HG02943 (cell line): ENCODE data around the gene KRTCAP2.
"Not testable (repeated sequence)": the region's sequence is repeated elsewhere in the genome, so short reads cannot be mapped to it uniquely, and the experiment has no call there.

Source experiments
- ATAC-seq: cut with Tn5 transposase; IDR thresholded peaks from one replicate; pipeline ENCODE4 v1.9.1; 2021; ENCODE audit warnings: mild to moderate bottlenecking, low read depth, moderate library complexity; ENCODE audit not compliant: unreplicated experiment

The KRTCAP2 gene

DNA sequence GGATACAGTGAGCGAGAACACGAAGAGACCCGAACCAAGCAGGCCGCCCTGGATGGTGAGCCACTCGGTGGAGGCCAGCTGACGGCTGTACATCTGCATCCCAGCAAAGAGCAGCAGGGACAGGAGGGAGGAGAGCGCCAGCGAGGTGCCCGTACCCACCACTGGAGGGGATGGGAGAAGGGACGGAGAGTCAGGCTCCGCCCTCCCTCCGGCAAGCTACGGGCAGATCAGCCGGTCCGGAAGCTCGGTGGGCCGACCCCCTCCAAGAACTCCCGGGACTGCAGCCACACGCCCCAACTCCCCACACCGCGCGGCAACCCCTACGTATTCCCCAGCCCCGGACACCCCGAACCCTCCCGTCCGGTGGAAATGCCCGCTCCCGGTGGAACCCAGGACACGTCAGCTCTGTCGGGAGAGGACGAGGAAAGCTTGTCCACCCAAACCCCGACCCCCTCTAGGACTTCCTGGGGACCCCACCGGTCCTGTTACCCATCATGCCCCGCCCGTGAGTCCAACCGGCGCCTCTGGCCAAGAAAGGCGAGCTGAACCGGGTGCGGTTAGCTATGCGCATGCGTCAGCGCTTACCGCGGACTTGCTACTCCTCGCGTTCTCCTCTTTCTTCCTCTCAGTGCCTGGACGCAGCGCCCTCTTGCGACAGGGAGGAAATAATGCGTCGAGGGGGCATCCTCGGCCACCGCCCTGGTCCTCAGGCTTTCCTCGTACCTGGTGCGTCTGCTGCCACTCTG lies at the start of gene KRTCAP2:
TSS of gene KRTCAP2 (minus strand) at position 573 of the 746 bp plus-strand sequence. CDS start at position 493, 80 bp downstream.
- peak; percentile 78 for ATAC-seq

DNA sequence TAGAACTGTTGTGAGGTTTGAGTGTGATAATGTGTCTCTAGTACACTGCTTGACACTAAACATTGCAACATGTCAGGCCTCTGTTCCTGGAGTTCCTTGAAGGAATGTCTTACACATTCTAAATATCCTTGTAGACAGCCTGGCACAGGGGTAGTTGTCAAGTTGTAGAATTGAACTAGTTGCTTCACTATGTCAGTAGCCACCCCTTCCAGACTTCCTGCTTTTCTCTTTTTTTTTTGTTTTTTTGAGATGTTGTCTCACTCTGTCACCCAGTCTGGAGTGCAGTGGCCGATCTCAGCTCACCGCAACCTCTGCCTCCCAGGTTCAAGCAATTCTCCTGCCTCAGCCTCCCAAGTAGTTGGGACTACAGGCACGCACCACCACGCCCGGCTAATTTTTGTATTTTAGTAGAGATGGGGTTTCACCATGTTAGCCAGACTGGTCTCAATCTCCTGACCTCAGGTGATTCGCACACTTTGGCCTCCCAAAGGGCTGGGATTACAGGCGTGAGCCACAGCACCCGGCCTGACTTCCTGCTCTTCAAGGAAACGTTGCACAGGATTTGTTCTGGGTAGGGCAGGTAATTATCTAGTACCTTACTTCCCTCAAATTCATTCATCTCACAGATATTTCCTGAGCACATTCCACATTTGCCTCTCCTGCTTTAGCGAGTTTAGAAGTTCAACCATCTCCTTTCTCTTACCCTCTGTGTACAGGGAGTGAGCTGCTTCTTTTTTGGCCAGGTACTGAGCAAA lies 47.3 kb upstream of the KRTCAP2 start:
- not testable (repeated sequence) for ATAC-seq

DNA sequence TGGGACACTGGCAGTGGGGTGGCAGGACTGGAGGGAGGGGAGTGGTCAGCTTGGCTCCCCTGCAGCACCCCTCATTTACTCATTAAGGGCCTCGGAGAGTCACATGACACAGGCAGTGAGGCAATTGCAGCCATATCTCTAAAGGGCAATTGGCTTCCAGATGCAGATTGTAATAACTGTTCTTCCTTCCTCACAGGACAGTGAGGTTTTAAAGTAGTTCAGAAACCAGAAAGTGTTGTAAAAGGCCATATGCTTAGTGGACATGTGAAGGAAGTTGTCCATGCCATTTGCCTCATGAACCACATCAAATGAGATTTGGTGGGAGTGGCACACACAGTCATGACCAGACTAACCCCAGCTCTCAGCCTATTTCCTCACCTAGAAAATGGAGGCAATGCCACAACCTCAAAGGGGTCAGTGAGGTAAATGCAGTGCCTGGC lies 46.5 kb upstream of the KRTCAP2 start:
- ATAC-seq: no peak

DNA sequence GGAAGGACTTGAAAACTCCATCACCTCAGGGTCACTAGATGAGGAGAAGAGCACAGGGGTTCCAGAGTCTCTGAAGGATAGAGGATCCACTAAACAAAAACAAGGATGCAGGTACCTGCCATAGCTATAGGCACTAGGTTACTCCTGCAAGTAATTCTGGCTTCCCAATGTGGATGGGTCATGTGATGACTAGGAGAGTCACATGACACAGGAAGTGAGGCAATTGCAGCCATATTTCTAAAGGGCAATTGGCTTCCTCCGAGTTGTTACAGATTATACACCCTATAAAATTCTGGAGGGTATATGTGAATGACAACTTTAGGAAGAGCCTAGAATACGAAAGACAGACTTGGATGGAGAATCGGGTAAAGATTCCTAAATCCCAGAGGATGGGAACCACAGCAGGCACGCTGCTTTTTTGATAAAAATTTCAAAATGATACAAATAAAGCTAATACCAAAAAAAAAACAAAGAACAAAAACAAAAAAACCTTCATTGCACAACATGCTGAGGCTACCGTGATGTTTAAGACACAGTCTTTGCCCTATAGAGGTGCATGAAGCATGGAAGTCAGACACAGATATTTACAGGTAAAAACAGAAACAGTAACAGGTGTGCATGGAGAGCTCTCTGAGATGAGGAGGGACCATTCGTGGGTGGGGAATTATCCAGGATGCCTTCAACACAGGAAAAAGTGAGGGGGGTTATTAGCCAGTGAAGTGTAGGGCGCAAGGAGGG lies 45.9 kb upstream of the KRTCAP2 start:
- no peak for ATAC-seq

DNA sequence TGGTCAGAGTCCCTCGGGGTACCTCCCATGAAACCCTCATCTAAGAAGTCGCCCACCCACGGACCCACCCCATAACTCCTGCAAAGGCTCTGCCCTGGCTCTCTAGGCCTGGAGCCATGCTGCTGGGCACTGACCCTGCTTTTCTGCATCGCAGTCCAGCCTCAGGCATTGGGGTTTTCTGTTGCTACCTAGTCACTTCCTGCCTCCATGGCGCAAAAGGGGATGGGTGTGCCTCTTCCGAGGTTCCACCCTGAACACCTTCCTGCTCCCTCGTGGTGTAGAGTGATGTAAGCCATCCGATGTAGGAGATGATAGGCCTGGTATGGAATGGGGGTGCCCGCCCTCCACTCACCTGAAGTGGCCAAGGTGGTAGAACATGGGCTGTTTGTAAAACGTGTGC lies 41.6 kb upstream of the KRTCAP2 start:
- ATAC-seq: not testable (repeated sequence)

DNA sequence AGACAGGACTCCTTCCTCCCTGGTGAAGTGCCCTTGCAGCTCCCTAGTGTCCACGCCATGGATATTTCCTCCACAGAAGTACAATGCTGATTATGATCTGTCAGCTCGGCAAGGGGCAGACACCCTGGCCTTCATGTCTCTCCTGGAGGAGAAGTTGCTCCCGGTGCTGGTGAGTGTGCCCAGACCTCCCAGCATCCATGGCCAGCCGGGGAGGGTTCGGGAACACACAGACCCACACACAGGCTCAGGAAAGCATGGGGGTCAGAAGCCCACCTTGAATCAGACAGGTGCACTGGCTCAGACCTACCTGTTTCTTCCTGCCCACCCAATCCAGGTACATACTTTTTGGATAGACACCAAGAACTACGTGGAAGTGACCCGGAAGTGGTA lies 38.9 kb upstream of the KRTCAP2 start:
- ATAC-seq: not testable (repeated sequence)

GRCh38 chr1:155211381-155212050 lies 38.4 kb upstream of the KRTCAP2 start:
- ATAC-seq: not testable (repeated sequence)

DNA sequence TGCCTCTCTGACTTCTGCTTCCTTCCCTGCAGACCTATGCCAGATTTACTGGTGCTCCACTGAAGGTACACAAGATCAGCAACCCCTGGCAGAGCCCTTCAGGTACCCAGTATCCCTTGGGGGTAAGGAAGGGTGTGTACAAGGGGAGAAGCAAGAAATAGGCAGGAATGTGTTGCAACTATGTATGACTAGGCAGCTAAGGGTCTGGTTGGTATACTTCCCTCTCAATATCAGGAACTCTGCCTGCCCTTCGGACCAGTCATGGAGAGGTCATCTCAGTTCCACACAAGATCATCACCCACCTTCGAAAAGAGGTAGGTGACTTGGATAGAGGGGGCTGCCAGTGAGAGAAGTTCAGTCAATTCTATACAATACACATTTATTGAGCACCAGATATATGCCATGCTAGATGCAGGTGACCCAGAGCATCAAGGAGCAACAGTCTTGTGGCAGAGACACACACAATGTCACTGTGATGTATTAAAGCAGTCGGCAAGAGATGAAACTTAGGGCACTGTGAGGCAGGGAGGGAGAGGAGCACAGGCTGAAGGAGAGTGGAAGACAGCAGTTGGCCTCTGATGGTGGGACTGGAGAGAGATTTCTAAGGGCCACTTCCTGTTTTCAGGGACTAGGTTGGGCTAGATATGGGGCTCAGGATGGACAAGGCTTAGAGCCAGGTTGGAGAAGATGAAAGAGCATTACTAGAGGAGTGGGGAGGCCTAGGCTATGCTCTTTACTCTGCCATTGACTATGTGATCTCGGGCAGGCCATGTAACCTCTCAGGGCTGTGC lies 37.4 kb upstream of the KRTCAP2 start:
- no peak for ATAC-seq

- ATAC-seq: no peak
Measured at GRCh38 chr1:155209312-155209721, 36.2 kb upstream of the KRTCAP2 start.

- ATAC-seq: no peak
Measured at GRCh38 chr1:155208541-155209311, 35.6 kb upstream of the KRTCAP2 start, which contains the start of gene MTX1. MTX1 (plus strand) TSS chr1:155208695; CDS start chr1:155208805, 110 bp downstream.

DNA sequence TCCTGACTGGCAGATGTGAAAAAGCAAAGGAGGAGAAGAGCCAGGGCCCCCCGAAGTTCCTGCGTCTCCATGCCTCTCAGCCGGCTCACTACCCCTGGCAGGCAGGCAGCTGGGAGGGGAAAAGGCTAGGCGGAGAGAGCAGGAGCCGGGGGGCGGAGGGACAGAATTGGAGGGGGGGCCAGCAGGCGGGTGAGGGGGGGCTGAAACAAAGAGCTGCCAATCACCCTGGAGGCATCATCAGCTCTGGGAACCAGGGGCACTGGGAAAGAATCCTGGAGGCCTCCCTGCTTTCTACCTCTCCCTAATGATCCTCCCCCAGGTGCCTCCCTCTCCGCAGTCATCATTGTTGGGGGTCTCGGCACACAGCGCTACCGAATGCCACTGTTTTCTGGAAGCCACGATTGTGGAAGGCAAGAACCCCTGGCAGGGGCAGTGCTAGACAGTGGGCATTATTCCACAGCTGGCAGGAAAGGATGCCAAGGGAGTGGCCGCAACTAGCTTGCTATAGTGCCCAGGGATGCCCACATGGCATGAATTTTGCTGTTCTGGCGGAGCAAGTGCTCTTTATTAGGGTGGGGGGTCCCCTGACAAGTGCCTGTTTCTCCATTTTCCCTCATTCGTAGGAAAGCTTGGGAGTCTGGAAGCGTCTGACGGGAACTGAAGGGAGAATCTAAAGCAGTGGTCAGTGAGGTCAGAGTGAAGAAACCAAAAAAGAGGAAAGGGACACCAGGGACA lies 34.9 kb upstream of the KRTCAP2 start, which contains the start of gene THBS3:
TSS of gene THBS3 (minus strand) at position 92 of the 735 bp plus-strand sequence. CDS start at position 71, 21 bp downstream.
- ATAC-seq: no peak

DNA sequence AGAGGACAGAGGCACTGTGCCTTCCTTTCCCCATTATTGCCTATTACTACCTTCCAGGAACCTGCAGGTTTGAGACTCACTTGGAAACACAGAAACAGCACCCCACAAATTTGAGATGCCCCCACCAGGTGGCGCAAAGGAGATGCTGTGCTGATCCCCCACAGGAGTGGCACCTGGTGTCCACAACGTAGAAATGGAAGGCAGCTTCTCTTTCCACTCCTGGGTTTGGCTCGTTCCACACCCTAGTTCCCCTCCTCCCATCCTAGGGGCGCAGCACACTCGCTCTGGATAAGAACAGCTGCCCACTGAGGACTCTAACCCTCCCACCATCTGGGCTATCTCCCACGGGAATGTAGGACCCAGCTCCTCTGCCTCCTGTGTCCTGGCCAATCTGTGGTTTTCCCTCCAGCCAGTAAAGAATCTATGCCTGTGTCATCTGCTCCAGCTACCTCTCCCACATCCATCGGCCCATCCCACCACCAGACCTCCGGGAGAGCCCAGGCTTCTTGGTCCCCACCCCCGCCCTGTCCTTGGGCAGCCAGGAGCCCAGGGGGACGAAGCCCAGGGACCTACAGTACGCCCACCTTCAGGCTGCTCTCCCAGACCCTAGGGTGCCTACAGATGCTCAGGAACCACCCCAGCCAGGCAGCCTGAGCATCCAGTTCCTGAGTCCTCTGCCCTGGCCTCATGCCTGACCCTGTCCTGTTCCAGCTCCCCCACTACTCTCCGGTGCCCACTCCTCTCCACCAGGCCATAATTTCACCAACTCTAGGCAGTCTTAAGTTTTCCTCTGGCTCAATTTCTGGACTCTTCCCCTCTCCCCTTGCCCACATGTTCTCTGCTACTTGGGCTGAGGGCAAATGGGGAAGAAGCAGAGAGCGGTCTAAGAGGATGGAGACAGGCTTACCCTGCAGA lies 34.0 kb upstream of the KRTCAP2 start:
- ATAC-seq: no peak

DNA sequence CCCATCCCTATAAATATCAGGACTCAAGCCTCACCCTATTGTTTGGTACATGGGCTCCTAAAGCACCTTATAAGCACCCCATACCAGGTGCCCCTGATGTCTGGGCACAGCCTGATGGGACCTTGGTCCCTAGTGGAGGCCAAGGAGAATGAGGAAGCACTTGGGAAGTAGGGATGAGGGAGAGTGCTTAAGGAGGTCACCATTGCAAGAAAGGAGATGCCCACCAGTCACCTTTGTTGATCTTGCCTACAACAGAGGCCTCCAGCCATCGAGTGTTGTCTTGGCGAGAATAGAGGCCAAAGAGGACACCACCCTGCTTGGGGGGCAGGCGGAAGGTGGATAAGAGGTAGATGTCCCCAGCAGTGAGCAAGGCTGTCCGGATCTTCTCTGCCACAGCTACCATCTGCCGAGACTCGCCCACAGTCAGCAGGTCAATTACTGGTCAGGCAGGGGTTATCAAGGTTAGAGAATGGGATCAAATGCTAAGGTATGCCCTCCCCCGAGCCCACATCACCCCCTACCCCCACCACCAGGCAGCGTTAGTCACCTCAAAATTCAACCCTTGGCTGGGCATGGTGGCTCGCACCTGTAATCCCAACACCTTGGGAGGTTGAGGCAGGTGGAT lies 33.0 kb upstream of the KRTCAP2 start:
- ATAC-seq: no peak

GRCh38 chr1:155205035-155205434 lies 31.9 kb upstream of the KRTCAP2 start:
- no peak for ATAC-seq

- ATAC-seq: no peak
Measured at GRCh38 chr1:155202731-155203515, 29.8 kb upstream of the KRTCAP2 start.

- ATAC-seq: no peak
Measured at GRCh38 chr1:155202198-155202597, 29.1 kb upstream of the KRTCAP2 start.
